Measurements from ENCODE around the gene CAPZB.

Gene CAPZB

GRCh38 chr1:19326748-19327065, 158.6 kb downstream of the CAPZB start:
- Histone ChIP-seq H3K27ac (ENCODE audit: low read length) (no peak overlapping the region), H3K79me2 (ENCODE audit: low read length) (no peaks in the 10 kb centered on the region), H2AFZ (ENCODE audit: low read length) (no peak overlapping the region), H3K4me1 (ENCODE audit: low read length) (no peaks in the 10 kb centered on the region), H3K4me3 (ENCODE audit: low read length) (no peak overlapping the region), H3K36me3 (replicated peaks; ENCODE audit: insufficient read depth, low read length) (no peaks in the 10 kb centered on the region), H4K20me1 (ENCODE audit: insufficient read depth, low read length) (no peaks in the 10 kb centered on the region), H3K9me3 (replicated peaks; ENCODE audit: insufficient read depth, low read length) (no peaks in the 10 kb centered on the region), H3K9ac (ENCODE audit: low read length) (no peak overlapping the region), H3K4me2 (ENCODE audit: low read depth, low read length) (no peak overlapping the region), H3K27me3 (replicated peaks; ENCODE audit: insufficient read depth, low read length) (no peaks in the 10 kb centered on the region), H3K9me2 (replicated peaks; ENCODE audit: insufficient read depth, low read length) (no peaks in the 10 kb centered on the region), H3F3A (ENCODE audit: insufficient read depth, low read length) (no peaks in the 10 kb centered on the region)
- TF ChIP-seq CTCF (IDR thresholded peaks at IDR 0.05; ENCODE audit: low read length) (no peak), EZH2 (optimal IDR thresholded peaks at IDR 0.05; ENCODE audit: low read depth, low read length) (no peak), EZH2phosphoT487 (IDR thresholded peaks at IDR 0.05; ENCODE audit: low read length) (no peak)
- DNase-seq: no peak

GRCh38 chr1:19325958-19326747, 159.2 kb downstream of the CAPZB start:
- Histone ChIP-seq H3K4me2 (ENCODE audit: low read depth, low read length) (no peak overlapping the region), H3K79me2 (ENCODE audit: low read length) (no peaks in the 10 kb centered on the region), H3K9me2 (replicated peaks; ENCODE audit: insufficient read depth, low read length) (no peaks in the 10 kb centered on the region), H3K27me3 (replicated peaks; ENCODE audit: insufficient read depth, low read length) (no peaks in the 10 kb centered on the region), H3K9me3 (replicated peaks; ENCODE audit: insufficient read depth, low read length) (no peaks in the 10 kb centered on the region), H3K9ac (ENCODE audit: low read length) (no peak overlapping the region), H3K36me3 (replicated peaks; ENCODE audit: insufficient read depth, low read length) (no peaks in the 10 kb centered on the region), H3K27ac (ENCODE audit: low read length) (no peak overlapping the region), H3K4me1 (ENCODE audit: low read length) (no peaks in the 10 kb centered on the region), H2AFZ (ENCODE audit: low read length) (no peak overlapping the region), H3K4me3 (ENCODE audit: low read length) (no peak overlapping the region), H4K20me1 (ENCODE audit: insufficient read depth, low read length) (no peaks in the 10 kb centered on the region), H3F3A (ENCODE audit: insufficient read depth, low read length) (no peaks in the 10 kb centered on the region)
- TF ChIP-seq EZH2phosphoT487 (IDR thresholded peaks at IDR 0.05; ENCODE audit: low read length) (no peak), EZH2 (optimal IDR thresholded peaks at IDR 0.05; ENCODE audit: low read depth, low read length) (no peak), CTCF (IDR thresholded peaks at IDR 0.05; ENCODE audit: low read length) (no peak)
- no peak for DNase-seq

GRCh38 chr1:19325368-19325957, 159.9 kb downstream of the CAPZB start:
- Histone ChIP-seq H3K36me3 (replicated peaks; ENCODE audit: insufficient read depth, low read length) (no peaks in the 10 kb centered on the region), H3K79me2 (ENCODE audit: low read length) (no peaks in the 10 kb centered on the region), H3F3A (ENCODE audit: insufficient read depth, low read length) (no peaks in the 10 kb centered on the region), H2AFZ (ENCODE audit: low read length) (no peak overlapping the region), H3K27me3 (replicated peaks; ENCODE audit: insufficient read depth, low read length) (no peaks in the 10 kb centered on the region), H3K9me2 (replicated peaks; ENCODE audit: insufficient read depth, low read length) (no peaks in the 10 kb centered on the region), H3K9ac (ENCODE audit: low read length) (no peak overlapping the region), H3K4me1 (ENCODE audit: low read length) (no peaks in the 10 kb centered on the region), H4K20me1 (ENCODE audit: insufficient read depth, low read length) (no peaks in the 10 kb centered on the region), H3K4me3 (ENCODE audit: low read length) (no peak overlapping the region), H3K27ac (ENCODE audit: low read length) (no peak overlapping the region), H3K4me2 (ENCODE audit: low read depth, low read length) (no peak overlapping the region), H3K9me3 (replicated peaks; ENCODE audit: insufficient read depth, low read length) (no peaks in the 10 kb centered on the region)
- no peak for DNase-seq
- TF ChIP-seq EZH2phosphoT487 (IDR thresholded peaks at IDR 0.05; ENCODE audit: low read length) (no peak), EZH2 (optimal IDR thresholded peaks at IDR 0.05; ENCODE audit: low read depth, low read length) (no peak), CTCF (IDR thresholded peaks at IDR 0.05; ENCODE audit: low read length) (no peak)
